DND-41 (cell line): ENCODE data around the gene OSBPL7.

Experiments
- ATAC-seq: fragments of 200-7000 bp; cut with Tn5 transposase; 3 replicates; pipeline ENCODE4 v1.9.1; 2021; ENCODE audit warnings: low read depth; ENCODE audit not compliant: insufficient read depth
- DNase-seq: peaks from one replicate; pipeline ENCODE4 v3.0.0-alpha.2; 2020
- H2AFZ ChIP-seq: 2 replicates; pipeline ENCODE4 v1.6.0; 2012; ENCODE audit warnings: low read depth, low read length
- H3K27ac ChIP-seq: 2 replicates; pipeline ENCODE4 v1.5.1; 2012; ENCODE audit warnings: low read length, inconsistent platforms
- H3K27me3 ChIP-seq: fragments of 200-600 bp; sonication (generic); 2 replicates; pipeline ENCODE4 v1.6.0; 2012; ENCODE audit warnings: low read length, mild to moderate bottlenecking, inconsistent platforms; ENCODE audit not compliant: insufficient read depth, poor library complexity
- H3K36me3 ChIP-seq: 2 replicates; pipeline ENCODE4 v1.5.1; 2012; ENCODE audit warnings: low read length, inconsistent platforms; ENCODE audit not compliant: insufficient read depth
- H3K4me1 ChIP-seq: 2 replicates; pipeline ENCODE4 v1.5.1; 2012; ENCODE audit warnings: mild to moderate bottlenecking, low read length; ENCODE audit not compliant: insufficient read depth
- H3K4me2 ChIP-seq: 2 replicates; pipeline ENCODE4 v1.6.0; 2012; ENCODE audit warnings: mild to moderate bottlenecking, moderate library complexity, low read length, inconsistent platforms; ENCODE audit not compliant: insufficient read depth
- H3K4me3 ChIP-seq, 2 experiments: fragments of 200-600 bp in 1 of 2; shearing (Covaris generic) in 1 of 2; 2 replicates each; pipeline ENCODE4 v1.5.1; 2012 to 2016; ENCODE audit warnings: inconsistent platforms in 2 of 2, low read length in 2 of 2, mild to moderate bottlenecking in 2 of 2, low read depth in 1 of 2, moderate library complexity in 1 of 2
- H3K79me2 ChIP-seq: 2 replicates; pipeline ENCODE4 v1.6.0; 2012; ENCODE audit warnings: low read length, inconsistent platforms; ENCODE audit not compliant: insufficient read depth
- H3K9ac ChIP-seq: 2 replicates; pipeline ENCODE4 v1.6.0; 2012; ENCODE audit warnings: low read depth, mild to moderate bottlenecking, inconsistent platforms, low read length, moderate library complexity
- H3K9me3 ChIP-seq: 2 replicates; pipeline ENCODE4 v1.5.1; 2012; ENCODE audit warnings: low read length, moderate library complexity, mild to moderate bottlenecking, inconsistent platforms; ENCODE audit not compliant: insufficient read depth, severe bottlenecking
- H4K20me1 ChIP-seq: 2 replicates; pipeline ENCODE4 v1.6.0; 2012; ENCODE audit warnings: low read length; ENCODE audit not compliant: insufficient read depth
- EZH2 ChIP-seq: IDR thresholded peaks from 3 replicates; pipeline ENCODE4 v1.6.1; 2012; ENCODE audit warnings: borderline replicate concordance, low read depth, mild to moderate bottlenecking, moderate library complexity, low read length, inconsistent platforms; ENCODE audit not compliant: severe bottlenecking
- TF ChIP-seq, protein P1 (sequence below): IDR thresholded peaks from 2 replicates; pipeline ENCODE4 v1.5.1; 2012; ENCODE audit warnings: borderline replicate concordance, low read length, moderate library complexity, mild to moderate bottlenecking; ENCODE audit not compliant: poor library complexity, severe bottlenecking; ENCODE audit errors: extremely low read depth

OSBPL7 gene

GRCh38 chr17:47844227-47844626, 22.6 kb upstream of the OSBPL7 start:
- H4K20me1 ChIP-seq = no peaks in the 10 kb centered on the region

DNA sequence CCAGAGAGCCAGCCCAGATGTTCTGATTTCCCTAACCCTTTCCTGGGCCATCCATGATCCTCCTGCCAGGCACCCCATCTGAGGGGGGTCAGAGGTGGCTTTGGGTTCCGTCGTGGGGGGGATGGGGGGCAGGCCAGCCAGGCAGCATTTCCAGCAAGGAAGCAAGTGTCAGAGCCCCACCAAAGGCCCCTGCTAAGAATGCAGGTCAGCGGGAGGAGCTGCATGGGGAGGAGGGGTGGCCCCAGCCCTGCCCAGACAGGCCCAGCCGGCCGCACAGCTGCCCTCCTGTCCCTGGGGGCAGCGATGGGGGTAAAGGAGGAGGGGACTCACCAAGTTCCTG, 21.8 kb upstream of the OSBPL7 start:
- H2AFZ ChIP-seq = no peak overlapping the region
- H4K20me1 ChIP-seq = no peaks in the 10 kb centered on the region
- H3K36me3 ChIP-seq = peaks cover 9% of the 10 kb centered on the region
- H3K4me2 ChIP-seq = no peak overlapping the region
- no peak overlapping the region for H3K9ac ChIP-seq
- H3K79me2 ChIP-seq = peaks cover 8% of the 10 kb centered on the region
- H3K4me3 ChIP-seq = no peak overlapping the region
- H3K27ac ChIP-seq = no peak overlapping the region
- H3K9me3 ChIP-seq = no peaks in the 10 kb centered on the region
- H3K4me1 ChIP-seq = peaks cover 28% of the 10 kb centered on the region
- TF ChIP-seq EZH2 = no peak
- TF ChIP-seq, protein P1, sequence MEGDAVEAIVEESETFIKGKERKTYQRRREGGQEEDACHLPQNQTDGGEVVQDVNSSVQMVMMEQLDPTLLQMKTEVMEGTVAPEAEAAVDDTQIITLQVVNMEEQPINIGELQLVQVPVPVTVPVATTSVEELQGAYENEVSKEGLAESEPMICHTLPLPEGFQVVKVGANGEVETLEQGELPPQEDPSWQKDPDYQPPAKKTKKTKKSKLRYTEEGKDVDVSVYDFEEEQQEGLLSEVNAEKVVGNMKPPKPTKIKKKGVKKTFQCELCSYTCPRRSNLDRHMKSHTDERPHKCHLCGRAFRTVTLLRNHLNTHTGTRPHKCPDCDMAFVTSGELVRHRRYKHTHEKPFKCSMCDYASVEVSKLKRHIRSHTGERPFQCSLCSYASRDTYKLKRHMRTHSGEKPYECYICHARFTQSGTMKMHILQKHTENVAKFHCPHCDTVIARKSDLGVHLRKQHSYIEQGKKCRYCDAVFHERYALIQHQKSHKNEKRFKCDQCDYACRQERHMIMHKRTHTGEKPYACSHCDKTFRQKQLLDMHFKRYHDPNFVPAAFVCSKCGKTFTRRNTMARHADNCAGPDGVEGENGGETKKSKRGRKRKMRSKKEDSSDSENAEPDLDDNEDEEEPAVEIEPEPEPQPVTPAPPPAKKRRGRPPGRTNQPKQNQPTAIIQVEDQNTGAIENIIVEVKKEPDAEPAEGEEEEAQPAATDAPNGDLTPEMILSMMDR = no peak
- peaks cover 5% of the 10 kb centered on the region for H3K27me3 ChIP-seq
- ATAC-seq (no peak), DNase-seq (no peak)

More at GRCh38 chr17:47844227-47844626, 22.6 kb upstream of the OSBPL7 start:
- H3K27me3 ChIP-seq = peaks cover 9% of the 10 kb centered on the region
- ATAC-seq (no peak), DNase-seq (no peak)
- TF ChIP-seq, protein P1 = no peak
- no peak for TF ChIP-seq EZH2
- peaks cover 3% of the 10 kb centered on the region; the same call in 1 of the 2 replicates for H3K36me3 ChIP-seq
- H2AFZ ChIP-seq = no peak overlapping the region
- H3K4me2 ChIP-seq = no peak overlapping the region
- H3K9me3 ChIP-seq = no peaks in the 10 kb centered on the region
- peaks cover 8% of the 10 kb centered on the region for H3K79me2 ChIP-seq
- no peak overlapping the region for H3K27ac ChIP-seq
- H3K4me3 ChIP-seq = no peak overlapping the region
- no peak overlapping the region for H3K9ac ChIP-seq
- H3K4me1 ChIP-seq = peaks cover 27% of the 10 kb centered on the region

GRCh38 chr17:47841488-47842291, 20.1 kb upstream of the OSBPL7 start:
- no peak for DNase-seq

GRCh38 chr17:47840742-47841487, 19.3 kb upstream of the OSBPL7 start, which contains the start of gene SCRN2:
Gene SCRN2 (minus strand): TSS chr17:47841273. CDS start chr17:47840843, 430 bp downstream.
- Histone ChIP-seq H3K79me2 (peaks cover 8% of the 10 kb centered on the region), H3K36me3 (peaks cover 21% of the 10 kb centered on the region), H3K27me3 (peaks cover 3% of the 10 kb centered on the region), H3K27ac (peak within 1 kb of the TSS; percentile 68), H3K4me3 (peak within 1 kb of the TSS; percentile 46 to 74; a peak in 3 of 4 replicates), H4K20me1 (no peaks in the 10 kb centered on the region), H2AFZ (peak within 1 kb of the TSS; percentile 92), H3K9me3 (no peaks in the 10 kb centered on the region), H3K4me1 (peaks cover 28% of the 10 kb centered on the region), H3K4me2 (peak within 1 kb of the TSS; percentile 70), H3K9ac (peak within 1 kb of the TSS; percentile 69)
- DNase-seq = peak; percentile 92
- peak; percentile 89 for ATAC-seq
- TF ChIP-seq, protein P1 = peak; percentile 99
- no peak for TF ChIP-seq EZH2

More at GRCh38 chr17:47841488-47842291, 20.1 kb upstream of the OSBPL7 start:
- Histone ChIP-seq H3K27me3 (peaks cover 5% of the 10 kb centered on the region), H3K9me3 (no peaks in the 10 kb centered on the region), H3K4me1 (peaks cover 28% of the 10 kb centered on the region), H3K4me2 (peak overlapping the region; percentile 70), H3K36me3 (peaks cover 16% of the 10 kb centered on the region), H3K79me2 (peaks cover 8% of the 10 kb centered on the region), H3K9ac (peak overlapping the region; percentile 69), H2AFZ (peak overlapping the region; percentile 92), H3K27ac (peak overlapping the region; percentile 68), H3K4me3 (peak overlapping the region; percentile 46 to 74; a peak in 3 of 4 replicates), H4K20me1 (no peaks in the 10 kb centered on the region)
- no peak for TF ChIP-seq EZH2
- no peak for ATAC-seq
